GM18519 (cell line): ENCODE measurements around the gene GORASP2.

Source experiments
- ATAC-seq: cut with Tn5 transposase; IDR thresholded peaks from one replicate; pipeline ENCODE4 v1.9.1; 2021; ENCODE audit warnings: mild to moderate bottlenecking, moderate library complexity; ENCODE audit not compliant: unreplicated experiment, low FRiP score

The GORASP2 gene

DNA sequence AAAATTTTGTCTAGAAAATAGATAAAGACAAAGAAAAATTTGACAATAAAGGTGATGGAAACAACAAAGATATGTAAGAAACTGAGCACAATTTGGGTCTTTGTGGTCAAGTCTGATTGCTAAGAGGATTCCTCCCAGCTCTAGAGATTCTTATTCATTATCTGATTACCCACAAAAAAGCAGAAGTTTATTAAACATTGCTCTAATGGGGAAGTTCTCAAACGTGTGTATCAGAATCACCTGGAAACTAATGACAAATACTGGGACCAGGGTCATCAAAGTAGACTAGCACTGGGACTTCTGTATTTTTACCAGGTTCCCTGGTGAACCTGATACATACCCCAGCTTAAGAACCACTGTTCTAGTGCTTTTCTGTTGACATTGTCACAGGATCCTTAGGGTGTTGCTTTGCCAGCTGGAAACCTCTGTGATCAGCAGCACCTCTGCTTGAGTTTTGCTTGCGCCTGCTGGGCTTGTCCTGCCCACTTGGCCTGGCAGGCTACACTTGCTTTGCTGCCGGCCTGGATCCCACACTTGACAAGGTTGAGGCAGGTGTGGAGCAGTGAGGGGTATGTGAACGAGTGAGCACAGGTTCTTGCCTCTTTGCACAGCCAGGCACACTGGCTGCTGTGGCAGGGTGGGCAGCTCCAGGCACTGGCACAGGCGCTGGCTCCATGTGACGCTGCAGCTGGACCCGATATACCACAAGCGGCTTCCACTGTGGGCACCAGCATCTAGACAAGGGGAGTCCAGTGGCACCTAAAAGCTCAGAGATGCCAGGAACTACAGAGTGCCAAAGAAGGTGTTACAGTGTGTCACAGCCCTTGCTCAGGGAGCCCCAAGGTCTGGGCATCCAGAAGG, 6.2 kb upstream of the GORASP2 start:
- ATAC-seq = no peak

DNA sequence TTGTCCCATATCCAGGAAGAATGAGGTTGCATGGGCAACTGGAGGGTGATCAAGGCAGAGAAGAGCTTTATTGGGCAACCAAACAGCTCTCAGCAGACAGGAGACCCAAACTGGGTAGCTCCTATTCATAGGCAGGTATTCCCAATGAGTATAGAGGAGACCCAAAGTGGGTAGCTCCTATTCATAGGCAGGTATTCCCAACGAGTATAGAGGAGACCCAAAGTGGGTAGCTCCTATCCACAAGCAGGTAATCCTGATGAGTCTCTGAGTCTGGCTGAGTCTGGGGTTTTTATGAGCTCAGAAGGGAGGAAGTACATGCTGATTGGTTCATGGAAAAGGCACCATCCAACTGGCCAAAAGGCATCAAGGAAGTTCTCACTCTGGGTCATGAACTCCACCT, 5.3 kb upstream of the GORASP2 start:
- no peak for ATAC-seq

DNA sequence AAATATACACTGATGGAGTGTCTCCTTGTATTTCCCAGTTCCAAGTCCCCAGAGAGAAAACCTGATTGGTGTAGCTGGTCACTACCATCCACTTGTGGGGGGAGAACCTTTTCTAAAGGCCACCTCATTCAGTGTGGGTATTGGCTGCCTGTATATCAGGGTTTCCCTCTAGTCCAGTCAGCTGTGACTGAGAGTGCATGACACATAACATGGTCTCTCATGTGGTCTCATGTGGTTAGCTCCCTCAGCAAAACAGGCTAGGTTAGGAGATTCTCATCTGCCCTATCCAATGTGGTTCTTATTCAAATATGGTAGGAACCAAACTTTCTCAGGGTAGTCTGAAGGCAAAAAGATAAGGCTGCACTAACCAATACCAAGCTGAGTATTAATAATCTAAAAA, 4.1 kb upstream of the GORASP2 start:
- no peak for ATAC-seq

DNA sequence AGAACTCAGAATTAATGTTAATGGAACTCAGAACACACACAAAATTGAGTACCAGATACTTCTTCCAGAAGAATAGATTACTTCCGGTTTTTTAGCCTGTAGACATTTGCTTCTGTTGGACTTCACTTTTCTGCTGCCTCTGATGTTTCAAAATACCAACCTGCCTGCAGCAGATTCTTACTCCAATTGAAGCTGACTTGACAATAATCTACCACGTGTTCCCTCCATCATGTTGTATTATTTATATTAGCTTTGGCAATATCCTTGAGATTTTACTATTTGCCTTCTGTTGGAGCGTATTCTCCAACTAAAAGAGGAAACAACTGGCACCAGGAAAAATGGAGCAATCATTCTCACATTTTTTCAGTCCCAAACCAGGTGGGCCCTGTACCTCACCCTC, 3.1 kb upstream of the GORASP2 start:
- no peak for ATAC-seq

DNA sequence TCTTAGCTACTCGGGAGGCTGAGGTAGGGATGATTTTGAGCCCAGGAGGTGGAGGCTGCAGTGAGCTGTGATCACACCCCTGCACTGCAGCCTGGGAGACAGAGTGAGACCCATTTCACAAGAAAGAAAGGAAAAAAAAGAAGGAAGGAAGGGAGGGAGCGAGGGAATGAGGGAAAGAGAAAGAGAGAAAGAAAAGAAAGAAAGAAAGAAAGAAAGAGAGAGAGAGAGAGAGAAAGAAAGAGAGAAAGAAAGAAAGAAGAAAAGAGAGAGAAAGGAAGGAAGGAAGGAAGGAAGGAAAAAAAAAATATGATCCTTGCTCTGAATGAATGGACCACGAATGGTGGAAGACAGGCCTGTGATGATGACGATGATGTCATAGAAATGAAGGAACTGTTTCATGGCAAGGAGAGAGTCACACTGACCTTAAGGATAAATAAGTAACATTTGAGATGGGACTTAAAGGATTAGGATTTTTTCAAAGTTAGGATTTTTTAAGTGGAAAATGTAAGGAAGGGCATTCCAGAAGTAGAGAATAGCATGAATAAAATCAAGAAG, 2.2 kb upstream of the GORASP2 start:
- ATAC-seq = no peak

DNA sequence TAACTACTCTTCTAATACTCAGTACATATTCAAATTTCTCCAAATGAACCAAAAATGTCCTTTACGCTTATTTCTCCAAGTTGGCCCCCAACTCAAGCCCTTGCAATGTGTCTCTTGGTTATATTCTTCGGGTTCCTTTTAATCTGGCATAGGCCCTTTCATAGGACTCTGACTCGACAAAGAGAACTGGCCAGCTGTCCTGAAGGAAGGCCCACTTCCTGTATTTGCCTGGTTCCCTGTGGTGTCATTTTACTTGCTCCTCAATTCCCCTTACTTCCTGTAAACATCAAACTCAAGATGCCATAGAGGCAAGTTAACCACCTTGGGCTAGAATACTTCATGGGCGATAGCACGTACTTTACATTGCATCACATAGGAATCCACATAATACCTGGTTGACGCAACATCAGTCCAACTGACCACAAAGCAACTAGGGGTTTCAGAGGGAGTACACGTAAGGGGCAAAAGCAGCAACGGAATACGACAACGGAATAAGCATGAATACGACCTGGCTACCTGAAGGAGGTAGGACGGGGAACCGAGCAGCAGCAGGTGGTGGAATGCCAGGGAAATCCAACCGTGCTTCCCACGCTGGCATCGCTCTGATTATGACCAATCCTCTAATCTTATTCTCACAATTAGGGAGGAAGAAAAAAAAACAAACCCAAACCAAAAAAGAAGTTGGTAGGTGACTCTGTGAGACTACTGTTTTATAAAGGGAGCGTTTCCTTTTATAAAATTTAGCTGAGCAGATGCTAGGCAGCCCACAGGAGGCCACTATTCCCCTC, 823 bp upstream of the GORASP2 start:
- ATAC-seq = no peak

DNA sequence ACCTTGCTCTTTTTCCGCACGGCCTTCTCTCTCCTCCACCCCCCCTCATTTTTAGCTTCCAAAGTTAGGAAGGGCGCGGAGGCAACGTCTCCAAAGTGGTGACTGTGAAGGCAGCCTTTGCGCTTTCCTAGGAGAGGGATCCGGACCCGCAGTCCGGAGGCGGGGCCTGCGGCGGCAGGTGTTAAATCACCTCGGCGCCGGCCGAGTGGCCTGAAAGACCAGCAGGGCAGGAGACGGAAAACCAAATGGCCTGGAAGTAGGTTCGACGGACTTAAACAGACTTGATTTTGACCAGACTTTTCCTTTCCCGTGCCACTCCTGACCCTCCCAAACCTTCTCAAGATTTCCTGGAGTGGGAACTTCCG, 615 bp downstream of the GORASP2 start:
- ATAC-seq = no peak

DNA sequence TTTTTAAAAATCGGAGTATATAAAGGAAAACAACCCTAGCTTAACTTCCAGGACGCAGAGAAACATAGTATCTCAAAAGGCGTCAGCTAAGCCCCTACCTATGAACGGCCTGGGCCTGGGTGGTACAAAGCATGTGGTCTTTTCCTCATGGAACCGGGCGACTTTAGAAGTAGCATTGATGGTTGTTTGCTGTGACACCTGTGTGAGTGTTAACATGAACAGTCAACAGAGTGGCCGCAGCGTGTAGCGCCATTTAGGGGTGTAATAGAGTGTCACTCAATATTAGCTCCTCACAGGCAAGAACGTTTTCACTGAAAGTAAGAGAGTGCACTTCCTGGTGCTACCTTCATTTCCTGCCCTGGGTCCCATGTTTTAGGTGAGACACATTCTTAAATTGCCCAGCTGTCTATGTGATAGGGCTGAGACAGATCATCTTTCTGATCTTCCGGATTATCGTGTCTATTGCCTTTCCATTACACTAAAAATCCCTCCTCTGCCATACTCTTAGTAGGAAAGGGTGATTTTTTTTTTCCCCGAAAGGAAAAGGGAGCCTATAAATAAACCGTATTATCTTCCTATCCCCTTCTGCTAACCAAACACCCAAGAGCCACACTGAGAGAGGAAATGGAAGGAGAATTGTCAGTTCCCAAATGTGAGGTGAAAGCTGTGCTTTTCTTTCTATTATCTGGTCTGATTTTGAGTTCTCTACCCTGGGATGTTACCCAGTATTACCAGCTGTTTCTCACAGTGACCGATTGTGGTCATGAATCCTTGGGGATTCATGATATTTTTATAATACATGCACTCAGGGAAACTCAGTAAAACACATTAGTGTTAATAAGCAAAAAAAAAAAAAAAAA, 1.3 kb downstream of the GORASP2 start:
- ATAC-seq = peak; percentile 32

DNA sequence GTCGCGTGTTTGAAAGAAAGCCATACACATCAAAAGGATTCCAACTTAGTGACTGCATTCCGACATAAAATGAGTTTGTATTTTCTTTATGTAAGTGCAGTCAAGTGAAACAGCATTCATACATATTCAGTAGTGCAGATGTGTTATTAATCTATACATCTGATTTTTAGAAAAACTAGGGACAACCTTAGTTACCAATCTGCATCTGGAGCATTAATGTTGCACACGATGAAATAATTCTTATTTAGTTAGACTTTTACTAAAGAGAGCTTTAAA, 1.9 kb downstream of the GORASP2 start:
- ATAC-seq = no peak

DNA sequence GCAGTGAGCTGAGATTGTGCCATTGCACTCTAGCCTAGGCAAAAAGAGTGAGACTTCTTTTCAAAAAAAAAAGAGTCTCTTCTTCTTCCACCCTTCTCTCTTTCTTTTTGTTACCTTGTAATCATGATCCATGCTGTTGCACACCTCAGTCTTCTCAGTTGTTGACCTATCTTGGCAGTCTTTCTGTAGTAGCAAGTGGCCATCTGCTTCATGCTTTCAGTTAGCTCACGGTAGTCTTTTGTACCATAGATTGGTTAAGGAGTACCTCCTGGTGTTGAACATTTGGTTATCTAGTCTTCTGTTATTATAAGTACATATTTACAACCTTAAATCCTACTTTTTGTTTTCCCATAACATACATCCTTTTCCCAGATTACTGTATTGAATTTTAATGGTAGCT, 3.1 kb downstream of the GORASP2 start:
- no peak for ATAC-seq

DNA sequence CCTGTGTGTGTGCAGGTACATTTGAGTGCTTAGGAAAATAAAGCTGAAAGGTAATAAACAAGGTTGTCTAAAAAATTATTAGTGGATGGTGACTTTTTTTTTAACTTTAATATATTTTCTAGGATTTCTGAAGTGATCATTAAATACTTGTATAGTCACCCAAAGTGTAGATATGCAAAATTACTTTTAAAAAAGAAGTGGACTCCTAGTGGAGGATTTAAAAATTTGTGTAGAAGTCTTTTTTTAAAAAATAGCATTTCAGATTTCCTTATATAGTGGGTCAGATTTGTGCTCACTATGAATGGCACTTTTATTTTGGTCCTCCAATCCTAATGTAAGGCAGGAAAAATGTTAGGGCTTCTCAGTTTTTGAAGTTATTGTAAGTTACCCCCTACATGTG, 3.9 kb downstream of the GORASP2 start:
- ATAC-seq = no peak

DNA sequence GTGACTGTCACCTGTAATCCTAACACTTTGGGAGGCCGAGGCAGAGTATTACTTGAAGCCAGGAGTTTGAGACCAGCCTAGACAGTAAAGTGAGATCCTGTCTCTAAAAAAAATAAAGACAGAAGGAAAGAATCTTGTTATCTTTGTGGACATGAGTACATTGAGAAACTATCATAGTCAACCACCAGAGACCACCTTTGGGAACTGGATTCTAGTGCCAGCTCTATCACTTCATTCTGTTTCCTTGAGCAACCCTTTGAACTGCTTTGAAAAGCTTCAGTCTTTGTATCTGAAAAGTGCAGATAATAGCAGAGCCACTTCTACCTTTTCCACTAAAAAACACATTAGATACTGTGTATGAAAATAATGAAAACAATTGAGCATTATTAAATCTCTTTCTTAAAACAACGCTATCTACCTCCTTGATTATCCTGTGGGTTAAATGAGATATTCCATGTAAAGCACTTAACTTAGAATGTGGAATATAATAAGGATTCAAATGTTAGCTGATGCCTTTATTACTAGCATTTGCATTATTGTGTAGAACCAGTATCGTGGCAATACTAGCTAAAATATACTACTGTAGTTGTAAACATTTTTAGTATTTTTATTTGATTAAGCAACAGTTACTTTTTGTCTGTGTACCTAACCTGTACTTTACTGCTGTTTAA, 8.8 kb downstream of the GORASP2 start:
- ATAC-seq = no peak

DNA sequence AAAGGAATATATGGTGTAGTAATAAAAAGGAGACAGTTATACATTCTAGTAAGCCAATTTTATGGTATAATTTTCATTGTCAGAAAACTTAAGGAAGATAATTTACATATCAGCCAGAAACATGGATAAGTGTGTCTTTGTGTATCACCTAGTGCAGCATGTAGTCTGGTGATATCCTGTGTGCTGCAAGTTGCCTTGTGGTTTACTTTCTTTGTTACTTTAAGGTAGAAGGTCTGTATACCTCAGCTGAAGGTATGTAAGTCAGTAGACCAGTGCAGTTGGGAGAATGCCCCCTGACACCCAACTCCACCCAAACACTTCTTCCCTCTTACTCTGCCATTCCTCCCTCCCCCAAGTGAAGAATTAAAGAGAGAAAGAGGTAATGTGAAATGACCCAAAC, 11.0 kb downstream of the GORASP2 start:
- ATAC-seq = no peak

DNA sequence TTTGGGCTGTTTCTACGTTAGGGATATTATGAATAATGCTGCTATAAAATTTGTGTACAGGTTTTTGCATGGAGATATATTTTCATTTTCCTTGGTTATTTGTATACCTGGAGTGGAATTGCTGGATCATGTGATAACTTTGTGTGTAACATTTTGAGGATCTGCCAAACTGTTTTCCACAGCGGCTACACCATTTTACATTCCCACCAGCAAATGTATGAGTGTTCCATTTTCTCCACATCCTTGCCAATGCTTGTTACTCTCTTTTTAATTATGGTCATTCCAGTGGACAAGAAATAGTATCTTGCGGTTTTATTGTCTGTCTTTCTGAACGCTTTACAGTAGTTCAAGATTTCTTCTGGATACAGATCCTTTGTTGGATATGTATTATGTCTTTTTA, 13.6 kb downstream of the GORASP2 start:
- ATAC-seq = no peak

DNA sequence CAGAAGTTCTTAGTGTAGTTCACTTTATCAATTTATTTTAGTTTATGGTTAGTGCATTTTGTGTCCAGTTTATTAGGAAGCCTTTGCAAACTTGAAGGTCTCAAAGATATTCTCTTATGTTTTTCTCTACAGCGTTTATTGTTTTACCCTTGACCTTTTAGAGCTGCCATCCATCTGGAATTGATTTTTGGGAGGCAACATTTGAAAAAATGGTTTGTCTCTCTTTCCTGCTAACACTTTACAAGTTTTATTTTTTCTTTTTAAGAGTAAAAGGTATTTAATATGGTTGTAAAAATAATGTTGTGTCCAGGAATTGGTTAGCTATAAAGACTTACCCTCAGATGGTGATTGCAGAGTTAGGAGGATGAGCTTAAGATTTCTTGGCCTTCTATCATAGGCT, 14.0 kb downstream of the GORASP2 start:
- no peak for ATAC-seq

DNA sequence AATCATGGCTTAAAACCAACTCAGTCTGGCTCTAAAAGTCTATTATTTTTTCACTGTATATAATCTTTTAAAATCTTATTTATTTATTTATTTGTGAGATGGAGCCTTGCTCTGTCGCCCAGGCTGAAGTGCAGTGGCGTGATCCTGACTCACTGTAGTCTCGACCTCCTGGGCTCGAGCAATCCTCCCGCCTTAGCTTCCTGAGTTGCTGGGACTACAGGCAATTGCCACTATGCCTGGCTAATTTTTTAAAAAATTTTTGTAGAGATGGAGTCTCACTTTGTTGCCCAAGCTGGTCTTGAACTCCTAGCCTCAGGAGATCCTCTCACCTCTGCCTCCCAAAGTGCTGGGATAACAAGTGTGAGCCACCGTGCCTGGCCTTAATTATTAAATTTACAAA, 14.5 kb downstream of the GORASP2 start:
- no peak for ATAC-seq

DNA sequence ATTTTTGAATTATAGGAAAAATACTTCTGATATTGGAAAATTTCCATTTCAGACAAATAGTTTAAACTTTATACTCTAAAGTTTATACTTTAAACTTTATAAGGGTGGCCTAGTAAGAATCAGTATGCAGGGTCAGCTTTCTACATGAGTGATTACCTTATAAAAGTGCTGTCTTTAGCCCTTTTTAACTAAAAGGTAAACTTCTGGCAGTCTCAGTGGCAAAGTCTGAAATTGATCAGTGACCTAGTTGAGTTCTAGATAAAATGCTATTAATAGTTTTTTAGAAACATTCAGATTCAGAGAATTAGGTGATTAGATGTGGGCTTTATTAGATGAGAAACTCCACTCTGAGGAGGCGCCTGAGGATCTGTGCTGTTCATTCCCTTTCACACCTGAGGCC, 15.5 kb downstream of the GORASP2 start:
- ATAC-seq = no peak

DNA sequence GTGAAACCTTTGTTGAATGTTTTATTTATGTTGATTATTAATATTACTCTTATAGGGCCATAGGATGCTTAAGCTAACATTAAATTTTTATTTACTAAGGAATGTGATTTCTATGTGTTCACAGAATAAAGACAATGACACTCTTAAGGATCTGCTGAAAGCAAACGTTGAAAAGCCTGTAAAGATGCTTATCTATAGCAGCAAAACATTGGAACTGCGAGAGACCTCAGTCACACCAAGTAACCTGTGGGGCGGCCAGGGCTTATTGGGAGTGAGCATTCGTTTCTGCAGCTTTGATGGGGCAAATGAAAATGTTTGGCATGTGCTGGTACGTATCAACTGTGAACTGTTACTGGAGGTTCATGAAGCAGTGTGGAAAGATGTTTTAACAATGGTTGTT, 20.4 kb downstream of the GORASP2 start:
- no peak for ATAC-seq

DNA sequence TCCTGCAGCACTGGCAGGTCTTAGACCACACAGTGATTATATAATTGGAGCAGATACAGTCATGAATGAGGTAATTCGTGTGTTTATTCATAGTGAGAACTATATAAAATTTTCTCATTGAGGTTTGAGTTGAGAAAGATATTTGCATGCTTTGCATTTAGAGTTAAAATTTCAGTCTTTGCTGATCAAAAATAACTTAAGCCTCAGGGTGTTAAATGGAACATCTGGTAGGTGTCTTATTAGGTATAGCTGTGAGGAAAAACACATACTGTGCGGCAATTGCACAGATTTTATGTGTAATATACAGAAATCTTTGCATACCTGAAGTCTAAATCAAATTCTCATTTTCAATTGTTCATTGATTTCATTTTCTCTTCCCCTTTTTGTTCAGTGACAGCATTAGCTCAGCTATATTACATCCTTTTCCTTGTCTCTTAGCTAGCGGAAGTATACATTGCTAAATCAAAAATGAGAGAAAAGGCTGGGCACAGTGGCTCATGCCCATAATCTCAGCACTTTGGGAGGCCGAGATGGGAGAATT, 21.2 kb downstream of the GORASP2 start:
- peak; percentile 75 for ATAC-seq

DNA sequence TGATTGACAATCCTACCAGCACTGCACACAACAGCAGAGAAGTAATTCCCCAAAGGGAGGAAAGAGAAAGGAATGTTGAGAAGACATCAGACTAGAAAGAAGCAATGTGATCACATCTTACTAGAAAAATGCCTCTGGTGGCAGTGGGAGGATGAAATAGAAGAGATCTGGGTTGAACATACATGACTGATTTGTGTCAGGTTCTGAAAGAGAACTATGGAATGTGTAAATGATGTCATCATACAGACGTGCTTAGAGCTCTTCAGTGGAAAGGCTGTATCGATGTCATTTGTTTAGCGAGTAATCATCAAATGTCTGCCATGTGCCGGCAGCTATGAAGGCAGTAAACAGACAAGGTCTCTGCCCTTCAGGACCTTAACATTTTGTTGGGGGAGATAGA, 24.9 kb downstream of the GORASP2 start:
- ATAC-seq = no peak
